HepG2 (cell line): Measurements from ENCODE around the gene TCAF1. TPM values are rescaled to one million over a fixed set of nuclear protein-coding genes. Genes with fewer than 3 reads are reported as not detected.

Experiments used
- ARID2 ChIP-seq: sonication (generic); formaldehyde crosslinking; IDR thresholded peaks from 2 replicates; pipeline ENCODE4 v1.8.1; 2022; ENCODE audit warnings: mild to moderate bottlenecking, missing genetic modification reagents, borderline replicate concordance
- CCDC6 ChIP-seq: sonication (generic); formaldehyde crosslinking; IDR thresholded peaks from 2 replicates; pipeline ENCODE4 v1.8.1; 2022; ENCODE audit warnings: mild to moderate bottlenecking, missing genetic modification reagents, moderate library complexity
- CENPT ChIP-seq: sonication (generic); formaldehyde crosslinking; IDR thresholded peaks from 2 replicates; pipeline ENCODE4 v1.8.0; 2022; ENCODE audit warnings: low read depth, mild to moderate bottlenecking, moderate library complexity, missing genetic modification reagents
- CHD4 ChIP-seq: fragments of 200-600 bp; sonication (generic); IDR thresholded peaks from 2 replicates; pipeline ENCODE4 v1.7.0; 2017; ENCODE audit warnings: mild to moderate bottlenecking, low read length, borderline replicate concordance
- ELF4 ChIP-seq: sonication (generic); formaldehyde crosslinking; IDR thresholded peaks from 2 replicates; pipeline ENCODE4 v1.5.0; 2020; ENCODE audit warnings: missing genetic modification reagents, mild to moderate bottlenecking, moderate library complexity, borderline replicate concordance
- ETV5 ChIP-seq: IDR thresholded peaks from 2 replicates; pipeline ENCODE4 v1.6.1; 2018; ENCODE audit warnings: missing biosample characterization, missing genetic modification reagents, inconsistent platforms, borderline replicate concordance
- EZH2 ChIP-seq: conservative IDR thresholded peaks from 2 replicates; pipeline ENCODE4 v1.6.1; 2012; ENCODE audit warnings: mild to moderate bottlenecking, low read depth, low read length, moderate library complexity
- GATA4 ChIP-seq: sonication (generic); IDR thresholded peaks from 2 replicates; pipeline ENCODE4 v1.6.1; 2016; ENCODE audit warnings: antibody characterized with exemption, low read depth, borderline replicate concordance
- GTF2F1 ChIP-seq: fragments of 150-350 bp; IDR thresholded peaks from 2 replicates; pipeline ENCODE4 v1.6.1; 2014; ENCODE audit warnings: low read length
- HCFC1 ChIP-seq: fragments of 150-350 bp; IDR thresholded peaks from 2 replicates; pipeline ENCODE4 v1.6.1; 2014; ENCODE audit warnings: low read depth, low read length
- JUN ChIP-seq: sonication (generic); formaldehyde crosslinking; IDR thresholded peaks from 2 replicates; pipeline ENCODE4 v1.4.0; 2020; ENCODE audit warnings: mild to moderate bottlenecking, missing genetic modification reagents
- MEIS2 ChIP-seq: sonication (generic); formaldehyde crosslinking; IDR thresholded peaks from 2 replicates; pipeline ENCODE4 v1.9.0; 2021; ENCODE audit warnings: mild to moderate bottlenecking, missing genetic modification reagents
- MIXL1 ChIP-seq: IDR thresholded peaks from 2 replicates; pipeline ENCODE4 v1.6.1; 2016
- MXI1 ChIP-seq: IDR thresholded peaks from 3 replicates; pipeline ENCODE4 v1.6.1; 2012; ENCODE audit warnings: low read depth, low read length, inconsistent platforms, borderline replicate concordance
- MYC ChIP-seq: sonication (generic); formaldehyde crosslinking; IDR thresholded peaks from 2 replicates; pipeline ENCODE4 v1.9.0; 2021; ENCODE audit warnings: missing genetic modification reagents, borderline replicate concordance
- RXRB ChIP-seq: IDR thresholded peaks from 2 replicates; pipeline ENCODE4 v1.6.1; 2016; ENCODE audit warnings: borderline replicate concordance, missing genetic modification reagents, missing compliant biosample characterization
- SAP130 ChIP-seq: IDR thresholded peaks from 2 replicates; pipeline ENCODE4 v1.6.1; 2016; ENCODE audit warnings: low read depth
- TAF15 ChIP-seq: fragments of 200-400 bp; formaldehyde crosslinking; IDR thresholded peaks from one replicate; pipeline ENCODE4 v1.6.1; 2018; ENCODE audit warnings: mild to moderate bottlenecking, low read depth, low read length; ENCODE audit not compliant: poor library complexity, severe bottlenecking
- TCF12 ChIP-seq, 2 experiments: fragments of 450-650 bp in 1 of 2; sonication (generic) in 1 of 2; formaldehyde crosslinking in 1 of 2; IDR thresholded peaks; 2 replicates each; pipeline versions ENCODE4 v1.6.1 to v1.8.0; 2017 to 2022; ENCODE audit warnings: antibody characterized with exemption in 1 of 2, mild to moderate bottlenecking in 1 of 2, missing genetic modification reagents in 1 of 2, moderate library complexity in 1 of 2
- ZBTB8A ChIP-seq: sonication (generic); formaldehyde crosslinking; IDR thresholded peaks from 2 replicates; pipeline ENCODE4 v1.4.0; 2020; ENCODE audit warnings: mild to moderate bottlenecking, low read depth, missing genetic modification reagents, borderline replicate concordance
- ZFP37 ChIP-seq: sonication (generic); formaldehyde crosslinking; IDR thresholded peaks from 2 replicates; pipeline ENCODE4 v1.4.0; 2020; ENCODE audit warnings: missing genetic modification reagents, borderline replicate concordance
- ZFP41 ChIP-seq: sonication (generic); formaldehyde crosslinking; IDR thresholded peaks from 2 replicates; pipeline ENCODE4 v1.4.0; 2020; ENCODE audit warnings: mild to moderate bottlenecking, missing genetic modification reagents, borderline replicate concordance
- ZNF138 ChIP-seq: sonication (generic); formaldehyde crosslinking; IDR thresholded peaks from 2 replicates; pipeline ENCODE4 v1.5.0; 2020; ENCODE audit warnings: mild to moderate bottlenecking, low read depth, missing genetic modification reagents
- ZNF232 ChIP-seq: sonication (generic); formaldehyde crosslinking; IDR thresholded peaks from 2 replicates; pipeline ENCODE4 v1.4.0; 2020; ENCODE audit warnings: missing genetic modification reagents, borderline replicate concordance
- ZNF296 ChIP-seq: sonication (generic); formaldehyde crosslinking; conservative IDR thresholded peaks from 2 replicates; pipeline ENCODE4 v1.5.0; 2020; ENCODE audit warnings: mild to moderate bottlenecking, missing genetic modification reagents
- ZNF432 ChIP-seq: sonication (generic); formaldehyde crosslinking; IDR thresholded peaks from 2 replicates; pipeline ENCODE4 v1.5.0; 2020; ENCODE audit warnings: missing genetic modification reagents, mild to moderate bottlenecking, borderline replicate concordance
- ZNF550 ChIP-seq: sonication (generic); formaldehyde crosslinking; IDR thresholded peaks from 2 replicates; pipeline ENCODE4 v1.4.0; 2020; ENCODE audit warnings: mild to moderate bottlenecking, missing genetic modification reagents, borderline replicate concordance
- ZNF557 ChIP-seq: sonication (generic); formaldehyde crosslinking; IDR thresholded peaks from 2 replicates; pipeline ENCODE4 v1.4.0; 2020; ENCODE audit warnings: missing genetic modification reagents
- ZNF773 ChIP-seq: sonication (generic); formaldehyde crosslinking; IDR thresholded peaks from 2 replicates; pipeline ENCODE4 v1.4.0; 2020; ENCODE audit warnings: missing genetic modification reagents, borderline replicate concordance
- polyA plus RNA-seq, 8 experiments: library from polyadenylated mRNA; depleted of rRNA in 3 of 8; stranded (reverse) in 7 of 8; unstranded in 1 of 8; fragments of >200 nt; fragmentation: Illumina TruSeq in 4 of 8; extraction: Trizol in 4 of 8; gene quantifications; 2 replicates each; pipeline versions ENCODE4 v1.2.1 to v1.2.3, GENCODE V29; 2011 to 2016; ENCODE audit warnings: low read depth in 4 of 8, missing spikeins in 1 of 8, mixed read lengths in 1 of 8; ENCODE audit not compliant: insufficient read depth in 1 of 8
- total RNA-seq, 5 experiments: library from RNA; depleted of rRNA; stranded (reverse); fragments of >200 nt; fragmentation: Illumina TruSeq; extraction: Trizol; gene quantifications; 2 replicates each; pipeline ENCODE4 v1.2.3, GENCODE V29; 2016; ENCODE audit warnings: low read depth in 1 of 5
- TF ChIP-seq, protein P1 (sequence below): sonication (generic); formaldehyde crosslinking; IDR thresholded peaks from 2 replicates; pipeline ENCODE4 v1.8.0; 2022; ENCODE audit warnings: missing genetic modification reagents, mild to moderate bottlenecking, inconsistent platforms, borderline replicate concordance
- TF ChIP-seq, protein P2 (sequence below): sonication (generic); formaldehyde crosslinking; IDR thresholded peaks from 2 replicates; pipeline ENCODE4 v1.5.1; 2020; ENCODE audit warnings: mild to moderate bottlenecking, missing genetic modification reagents, moderate library complexity

The TCAF1 gene
- total and polyA plus RNA-seq, 2 of the 13 experiments (the other 11 are each of a cell fraction or from before 2014, with no cell fraction given) = 36.2 to 101 TPM

DNA sequence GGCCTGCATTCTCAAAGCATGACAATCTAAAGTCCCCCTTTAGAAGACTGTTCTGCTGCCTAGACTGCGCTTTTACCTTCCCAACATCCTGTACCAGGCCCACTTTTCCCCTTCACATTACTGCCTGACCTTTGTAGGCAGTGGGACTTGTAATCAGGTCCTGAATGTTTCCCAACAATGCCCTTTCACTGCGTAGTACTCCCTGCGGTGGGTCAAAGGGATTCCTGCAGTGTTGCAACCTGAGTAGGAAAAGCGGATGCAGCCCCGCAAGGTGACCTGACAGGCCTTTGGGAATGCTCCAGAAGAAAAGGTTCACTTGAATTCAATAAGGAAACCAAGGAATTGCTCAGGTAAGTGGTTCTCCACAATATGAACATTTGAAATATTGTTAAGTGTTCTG, 4.9 kb upstream of the TCAF1 start (continued):
- TF ChIP-seq ZFP41 (CRISPR knock-in tag) (no peak), HCFC1 (no peak), JUN (peak; percentile 68; the same call in 1 of the 2 replicates), GATA4 (no peak), ZNF557 (CRISPR knock-in tag) (peak; percentile 87), ZNF550 (CRISPR knock-in tag) (no peak), ZNF432 (CRISPR knock-in tag) (no peak), ZNF296 (CRISPR knock-in tag) (no peak), MXI1 (no peak), ZBTB8A (CRISPR knock-in tag) (no peak), MYC (CRISPR knock-in tag) (peak; percentile 57; the same call in 1 of the 2 replicates), ZNF232 (CRISPR knock-in tag) (0 out of 2 replicates have a peak, but pooled peaks have one; percentile 55), ZFP37 (CRISPR knock-in tag) (no peak), ETV5 (peak; percentile 97), ARID2 (no peak), SAP130 (peak; percentile 86), GTF2F1 (no peak), MEIS2 (peak; percentile 74), ZNF138 (no peak), ELF4 (CRISPR knock-in tag) (no peak), CHD4 (no peak), TCF12 (IDR thresholded peaks at IDR 0.05) (no peak), TCF12 (CRISPR knock-in tag; IDR thresholded peaks at IDR 0.05) (no peak), CCDC6 (CRISPR knock-in tag) (0 out of 2 replicates have a peak, but pooled peaks have one; percentile 41), CENPT (no peak), EZH2 (no peak), MIXL1 (CRISPR knock-in tag) (peak; percentile 88), RXRB (peak; percentile 99), ZNF773 (CRISPR knock-in tag) (no peak), TAF15 (no peak)
- TF ChIP-seq, protein P1, sequence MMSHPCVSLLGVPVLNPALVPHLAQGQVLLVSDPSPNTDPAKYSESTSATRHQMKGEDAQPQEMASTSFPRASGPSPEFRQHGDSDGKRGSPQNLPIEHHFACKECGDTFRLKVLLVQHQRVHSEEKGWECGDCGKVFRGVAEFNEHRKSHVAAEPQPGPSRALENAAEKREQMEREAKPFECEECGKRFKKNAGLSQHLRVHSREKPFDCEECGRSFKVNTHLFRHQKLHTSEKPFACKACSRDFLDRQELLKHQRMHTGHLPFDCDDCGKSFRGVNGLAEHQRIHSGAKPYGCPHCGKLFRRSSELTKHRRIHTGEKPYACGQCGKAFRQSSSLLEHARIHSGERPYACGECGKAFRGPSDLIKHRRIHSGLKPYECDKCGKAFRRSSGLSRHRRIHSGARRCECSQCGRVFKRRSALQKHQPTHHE (CRISPR knock-in tag) = no peak
- TF ChIP-seq, protein P2, sequence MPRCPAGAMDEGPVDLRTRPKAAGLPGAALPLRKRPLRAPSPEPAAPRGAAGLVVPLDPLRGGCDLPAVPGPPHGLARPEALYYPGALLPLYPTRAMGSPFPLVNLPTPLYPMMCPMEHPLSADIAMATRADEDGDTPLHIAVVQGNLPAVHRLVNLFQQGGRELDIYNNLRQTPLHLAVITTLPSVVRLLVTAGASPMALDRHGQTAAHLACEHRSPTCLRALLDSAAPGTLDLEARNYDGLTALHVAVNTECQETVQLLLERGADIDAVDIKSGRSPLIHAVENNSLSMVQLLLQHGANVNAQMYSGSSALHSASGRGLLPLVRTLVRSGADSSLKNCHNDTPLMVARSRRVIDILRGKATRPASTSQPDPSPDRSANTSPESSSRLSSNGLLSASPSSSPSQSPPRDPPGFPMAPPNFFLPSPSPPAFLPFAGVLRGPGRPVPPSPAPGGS (CRISPR knock-in tag) = no peak
